CD14-positive monocyte (primary cell): ENCODE data around the gene MRPL9. TPM values are rescaled to one million over a fixed set of nuclear protein-coding genes. Genes with fewer than 3 reads are reported as not detected.

Source experiments
- DNase-seq, 3 donors: peaks; one replicate each; pipeline ENCODE4 v3.0.0-alpha.2; 2011 to 2022
- H2AFZ ChIP-seq: 2 replicates; pipeline ENCODE4 v1.6.0; 2012; ENCODE audit warnings: mild to moderate bottlenecking, low read depth, low read length, inconsistent platforms; ENCODE audit not compliant: insufficient read depth, poor library complexity, severe bottlenecking
- H3K27ac ChIP-seq, 2 donors: 1 replicate in 1 of 2; 2 replicates in 1 of 2; pipeline ENCODE4 v1.5.1; 2012 to 2013; ENCODE audit warnings: low read length in 2 of 2, control low read depth in 1 of 2, inconsistent platforms in 1 of 2, low read depth in 1 of 2, mild to moderate bottlenecking in 1 of 2
- H3K27me3 ChIP-seq, 2 donors: one replicate each; pipeline versions ENCODE4 v1.6.0 to v1.6.1; 2011 to 2013; ENCODE audit warnings: low read length in 2 of 2; ENCODE audit not compliant: control insufficient read depth in 2 of 2, insufficient read depth in 2 of 2
- H3K36me3 ChIP-seq, 2 donors: replicated peaks in 1 of 2; 1 replicate in 1 of 2; 2 replicates in 1 of 2; pipeline versions ENCODE4 v1.5.1 to v1.6.1; 2012 to 2013; ENCODE audit warnings: low read length in 2 of 2, control low read depth in 1 of 2, inconsistent platforms in 1 of 2, mild to moderate bottlenecking in 1 of 2; ENCODE audit not compliant: insufficient read depth in 2 of 2, control insufficient read depth in 1 of 2
- H3K4me1 ChIP-seq, 2 donors: 1 replicate in 1 of 2; 2 replicates in 1 of 2; pipeline versions ENCODE4 v1.5.1 to v1.6.1; 2012 to 2013; ENCODE audit warnings: low read length in 2 of 2, control low read depth in 1 of 2, inconsistent platforms in 1 of 2, mild to moderate bottlenecking in 1 of 2, moderate library complexity in 1 of 2; ENCODE audit not compliant: insufficient read depth in 2 of 2, control insufficient read depth in 1 of 2
- H3K4me2 ChIP-seq: replicated peaks from 2 replicates; pipeline ENCODE3; 2012; ENCODE audit warnings: low read length, moderate library complexity, mild to moderate bottlenecking; ENCODE audit not compliant: poor library complexity, severe bottlenecking; ENCODE audit errors: extremely low read depth
- H3K4me3 ChIP-seq, 3 experiments: fragments of 200-600 bp in 1 of 3; sonication (generic) in 1 of 3; replicated peaks in 1 of 3; 1 replicate in 2 of 3; 2 replicates in 1 of 3; pipeline ENCODE4 v1.5.1; 2011 to 2013; ENCODE audit warnings: low read length in 3 of 3, mild to moderate bottlenecking in 3 of 3, control low read depth in 2 of 3, low read depth in 2 of 3, inconsistent platforms in 1 of 3, moderate library complexity in 1 of 3
- H3K79me2 ChIP-seq: 2 replicates; pipeline ENCODE4 v1.6.0; 2012; ENCODE audit warnings: mild to moderate bottlenecking, control low read depth, inconsistent platforms, low read length, moderate library complexity; ENCODE audit not compliant: insufficient read depth
- H3K9ac ChIP-seq: 2 replicates; pipeline ENCODE4 v1.6.0; 2017; ENCODE audit warnings: low read length, mild to moderate bottlenecking; ENCODE audit not compliant: insufficient read depth, poor library complexity, severe bottlenecking
- H3K9me3 ChIP-seq, 2 donors: replicated peaks in 1 of 2; 1 replicate in 1 of 2; 2 replicates in 1 of 2; pipeline versions ENCODE4 v1.5.1 to v1.6.1; 2012 to 2013; ENCODE audit warnings: low read length in 2 of 2, control low read depth in 1 of 2; ENCODE audit not compliant: control insufficient read depth in 1 of 2, insufficient read depth in 1 of 2
- H4K20me1 ChIP-seq: 2 replicates; pipeline ENCODE4 v1.6.0; 2012; ENCODE audit warnings: mild to moderate bottlenecking, low read length, control low read depth, moderate library complexity; ENCODE audit not compliant: insufficient read depth
- H3K27ac Mint-ChIP-seq, 7 donors: one replicate each; pipeline ENCODE4 v1.8.0; 2020; ENCODE audit warnings: mild to moderate bottlenecking in 7 of 7, mixed read lengths in 7 of 7, moderate library complexity in 6 of 7, inconsistent platforms in 2 of 7
- H3K27me3 Mint-ChIP-seq, 3 donors: one replicate each; pipeline ENCODE4 v1.8.0; 2021 to 2022; ENCODE audit warnings: low read depth in 3 of 3, mild to moderate bottlenecking in 3 of 3, mixed read lengths in 3 of 3, moderate library complexity in 3 of 3, inconsistent platforms in 1 of 3
- H3K36me3 Mint-ChIP-seq, 2 donors: one replicate each; pipeline ENCODE4 v1.8.0; 2020; ENCODE audit warnings: mixed read lengths in 2 of 2, inconsistent platforms in 1 of 2, mild to moderate bottlenecking in 1 of 2
- H3K4me1 Mint-ChIP-seq: one replicate; pipeline ENCODE4 v1.8.0; 2020; ENCODE audit warnings: mild to moderate bottlenecking, mixed read lengths
- H3K4me3 Mint-ChIP-seq, 2 donors: one replicate each; pipeline ENCODE4 v1.8.0; 2020; ENCODE audit warnings: mild to moderate bottlenecking in 2 of 2, mixed read lengths in 2 of 2, moderate library complexity in 1 of 2
- H3K9me3 Mint-ChIP-seq, 7 donors: one replicate each; pipeline ENCODE4 v1.8.0; 2020 to 2022; ENCODE audit warnings: mixed read lengths in 7 of 7, mild to moderate bottlenecking in 6 of 7, moderate library complexity in 6 of 7, inconsistent platforms in 2 of 7
- WGBS: methylation state at CpG from one replicate; pipeline ENCODE4 v1.1.5; 2013; ENCODE audit warnings: missing lambda C conversion rate; ENCODE audit not compliant: insufficient coverage; 5-methylcytosine and 5-hydroxymethylcytosine counted together
- intact Hi-C, 2 donors: fragments of 100-400 bp; cut with micrococcal nuclease; formaldehyde crosslinking; loops; one replicate each; pipeline versions ENCODE4 v1.15.0 to v1.15.1; 2023
- polyA plus RNA-seq, 3 donors: library from polyadenylated mRNA; depleted of rRNA in 1 of 3; unstranded in 2 of 3; stranded (reverse) in 1 of 3; fragments of 300-500 nt in 2 of 3; fragments of >200 nt in 1 of 3; fragmentation: Illumina TruSeq in 2 of 3; gene quantifications; 1 replicate in 2 of 3; 2 replicates in 1 of 3; pipeline ENCODE4 v1.2.3, GENCODE V29; 2012 to 2021
- TF ChIP-seq, protein P1 (sequence below): fragments of 200-600 bp; IDR thresholded peaks from one replicate; pipeline ENCODE4 v1.8.0; 2022; ENCODE audit warnings: antibody characterized with exemption, mild to moderate bottlenecking

MRPL9 gene
- polyA plus RNA-seq, 3 donors = 25.6 to 56.6 (median 56.4) TPM

DNA sequence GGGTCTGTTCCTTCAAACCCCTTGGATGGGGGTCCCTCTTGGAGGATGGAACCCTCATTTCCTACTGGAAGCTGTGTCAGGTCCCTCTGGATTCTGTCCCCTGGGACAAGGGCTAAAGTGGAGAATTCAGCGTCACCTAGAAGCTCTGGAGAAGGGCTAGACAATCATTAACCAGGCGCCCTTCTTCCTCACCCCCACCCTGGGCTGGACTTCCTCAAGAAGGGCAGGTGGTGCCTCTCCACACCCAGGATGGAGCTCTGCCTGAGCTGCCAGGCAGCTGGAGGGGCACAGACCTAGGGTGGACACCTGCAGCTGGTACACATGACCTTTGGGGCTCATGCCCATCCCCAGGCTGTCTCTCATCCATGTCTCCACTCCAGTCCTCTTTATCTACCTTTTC is 50.3 kb downstream of the MRPL9 start:
- no peaks in the 10 kb centered on the region for H3K36me3 ChIP-seq
- H3K4me1 ChIP-seq = no peaks in the 10 kb centered on the region
- no peaks in the 10 kb centered on the region for H3K79me2 ChIP-seq
- H3K4me3 ChIP-seq = no peak overlapping the region
- no peaks in the 10 kb centered on the region for H4K20me1 ChIP-seq
- TF ChIP-seq, protein P1, sequence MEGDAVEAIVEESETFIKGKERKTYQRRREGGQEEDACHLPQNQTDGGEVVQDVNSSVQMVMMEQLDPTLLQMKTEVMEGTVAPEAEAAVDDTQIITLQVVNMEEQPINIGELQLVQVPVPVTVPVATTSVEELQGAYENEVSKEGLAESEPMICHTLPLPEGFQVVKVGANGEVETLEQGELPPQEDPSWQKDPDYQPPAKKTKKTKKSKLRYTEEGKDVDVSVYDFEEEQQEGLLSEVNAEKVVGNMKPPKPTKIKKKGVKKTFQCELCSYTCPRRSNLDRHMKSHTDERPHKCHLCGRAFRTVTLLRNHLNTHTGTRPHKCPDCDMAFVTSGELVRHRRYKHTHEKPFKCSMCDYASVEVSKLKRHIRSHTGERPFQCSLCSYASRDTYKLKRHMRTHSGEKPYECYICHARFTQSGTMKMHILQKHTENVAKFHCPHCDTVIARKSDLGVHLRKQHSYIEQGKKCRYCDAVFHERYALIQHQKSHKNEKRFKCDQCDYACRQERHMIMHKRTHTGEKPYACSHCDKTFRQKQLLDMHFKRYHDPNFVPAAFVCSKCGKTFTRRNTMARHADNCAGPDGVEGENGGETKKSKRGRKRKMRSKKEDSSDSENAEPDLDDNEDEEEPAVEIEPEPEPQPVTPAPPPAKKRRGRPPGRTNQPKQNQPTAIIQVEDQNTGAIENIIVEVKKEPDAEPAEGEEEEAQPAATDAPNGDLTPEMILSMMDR = no peak
- 78% methylated on average over 2 of the region's 2 CpGs for WGBS
- Mint-ChIP-seq H3K4me3 (no peak overlapping the region), H3K27ac (no peak overlapping the region), H3K4me1 (peaks cover 7% of the 10 kb centered on the region), H3K9me3 (peaks cover 0 to 10% (median 4%) of the 10 kb centered on the region in 7 donors), H3K36me3 (peaks cover 4 to 6% of the 10 kb centered on the region in 2 donors), H3K27me3 (peaks cover 38 to 44% (median 40%) of the 10 kb centered on the region in 3 donors)
- H3K9me3 ChIP-seq = no peaks in the 10 kb centered on the region
- no peak for DNase-seq
- H3K27ac ChIP-seq = no peak overlapping the region
- intact Hi-C loops = no loop called here
- H3K27me3 ChIP-seq = peaks cover 24 to 39% of the 10 kb centered on the region in 2 donors
- no peak overlapping the region for H3K4me2 ChIP-seq
- no peak overlapping the region for H2AFZ ChIP-seq
- H3K9ac ChIP-seq = no peak overlapping the region

DNA sequence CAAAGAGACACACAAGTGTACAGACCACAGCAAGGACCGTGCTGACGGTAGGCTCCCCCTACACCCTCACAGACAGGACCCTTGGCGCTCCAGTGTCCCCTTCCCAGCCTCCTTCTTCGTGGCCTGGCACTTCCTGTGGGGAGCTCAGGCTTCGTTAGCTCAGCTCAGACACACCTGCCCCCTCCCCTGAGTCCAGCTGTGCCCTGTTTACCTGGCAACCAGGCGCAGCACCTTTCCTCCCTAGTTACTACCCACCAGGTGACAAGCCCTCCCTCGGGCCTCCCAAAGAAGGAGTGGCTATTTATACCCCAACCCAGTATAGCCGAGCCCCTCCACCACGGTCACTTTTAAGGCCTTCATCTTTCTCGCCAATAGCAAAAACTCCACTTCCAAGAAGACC is 51.3 kb downstream of the MRPL9 start:
- Histone ChIP-seq H4K20me1 (no peaks in the 10 kb centered on the region), H3K4me1 (no peaks in the 10 kb centered on the region), H3K9me3 (no peaks in the 10 kb centered on the region), H2AFZ (no peak overlapping the region), H3K79me2 (no peaks in the 10 kb centered on the region), H3K27ac (no peak overlapping the region), H3K4me3 (no peak overlapping the region), H3K36me3 (no peaks in the 10 kb centered on the region), H3K4me2 (no peak overlapping the region), H3K9ac (no peak overlapping the region), H3K27me3 (peaks cover 13 to 28% of the 10 kb centered on the region in 2 donors)
- Mint-ChIP-seq H3K27me3 (peaks cover 27 to 33% (median 29%) of the 10 kb centered on the region in 3 donors), H3K27ac (peak overlapping the region in 1 of 7 donors; percentile 57), H3K36me3 (peaks cover 2 to 3% of the 10 kb centered on the region in 2 donors), H3K4me1 (peaks cover 3% of the 10 kb centered on the region), H3K9me3 (peaks cover 0 to 3% (median 2%) of the 10 kb centered on the region in 7 donors), H3K4me3 (no peak overlapping the region)
- WGBS = 65% methylated on average over 10 of the region's 10 CpGs
- intact Hi-C loops = no loop called here
- TF ChIP-seq, protein P1 = no peak
- DNase-seq = no peak
